ENCODE measurements around the gene DAZAP2. TPM values are rescaled to one million over a fixed set of nuclear protein-coding genes. Genes with fewer than 3 reads are reported as not detected.

DAZAP2 gene
- total RNA-seq, 2 experiments from 2014 or later: 292 to 310 TPM

DNA sequence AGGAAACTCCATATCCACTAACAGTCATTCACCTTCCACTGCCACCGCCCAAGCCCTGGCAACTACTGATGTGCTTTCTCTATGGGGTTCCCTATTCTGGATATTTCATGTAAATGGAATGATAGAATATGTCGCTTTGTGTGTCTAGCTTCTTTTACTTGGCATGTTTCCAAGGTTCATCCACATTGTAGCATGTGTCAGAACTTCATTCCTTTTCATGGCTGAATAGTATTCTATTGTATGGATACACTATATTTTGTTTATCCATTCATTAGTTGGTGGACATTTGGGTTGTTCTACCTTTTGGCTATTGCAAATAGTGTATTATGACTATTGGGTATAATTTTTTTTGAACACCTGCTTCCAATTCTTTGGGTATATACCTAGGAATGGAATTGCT, 29.4 kb upstream of the DAZAP2 start:
- Mint-ChIP-seq H3K27ac (no peak overlapping the region), H3K36me3 (ENCODE audit: low read depth) (peaks cover 25% of the 10 kb centered on the region)
- intact Hi-C loops (cut with DNase I, micrococcal nuclease): no loop called here

DNA sequence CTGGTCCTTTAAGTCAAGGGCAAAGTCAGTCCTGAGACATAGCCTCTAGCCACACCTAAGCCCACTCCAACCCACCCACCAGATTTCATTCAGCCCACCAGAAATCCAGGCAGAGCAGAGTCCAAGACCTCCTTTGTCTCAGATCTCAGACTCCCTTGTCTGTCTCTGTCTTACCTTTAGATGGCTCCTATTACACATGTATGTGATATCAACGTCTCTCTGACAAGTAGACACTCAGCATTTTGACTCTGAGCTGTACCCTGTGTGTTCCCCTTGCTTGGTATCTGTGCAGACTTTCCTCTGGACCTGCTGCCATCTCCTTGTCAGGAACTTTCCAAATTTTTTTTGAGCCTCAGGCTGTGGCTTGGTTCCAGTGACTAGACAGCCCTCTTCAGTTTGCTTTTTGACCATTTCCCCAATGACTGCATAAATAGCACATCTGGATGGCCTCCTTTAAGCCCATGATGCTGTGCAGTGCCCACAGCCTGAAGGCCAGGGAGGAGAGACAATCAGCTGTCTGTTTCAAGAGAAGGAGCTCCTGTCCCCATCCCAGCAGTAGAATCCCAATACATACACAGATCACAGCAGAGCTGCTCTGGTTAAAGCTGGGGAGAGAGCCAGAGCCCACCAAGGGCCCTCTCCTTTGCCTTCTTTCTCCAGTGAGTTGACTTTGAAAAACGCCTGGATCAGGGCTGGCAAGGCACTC, 27.8 kb upstream of the DAZAP2 start:
- ChIA-PET POLR2A (interaction anchor here (1.9 kb wide), 1 partner anchor 28 kb away, joined by 6 read pairs; the partner anchor contains the start of gene DAZAP2), CTCF (interaction anchor here (1.3 kb wide), 1 partner anchor 15 kb away, joined by 3 read pairs; no protein-coding TSS in a partner anchor)
- TF ChIP-seq, protein P1, sequence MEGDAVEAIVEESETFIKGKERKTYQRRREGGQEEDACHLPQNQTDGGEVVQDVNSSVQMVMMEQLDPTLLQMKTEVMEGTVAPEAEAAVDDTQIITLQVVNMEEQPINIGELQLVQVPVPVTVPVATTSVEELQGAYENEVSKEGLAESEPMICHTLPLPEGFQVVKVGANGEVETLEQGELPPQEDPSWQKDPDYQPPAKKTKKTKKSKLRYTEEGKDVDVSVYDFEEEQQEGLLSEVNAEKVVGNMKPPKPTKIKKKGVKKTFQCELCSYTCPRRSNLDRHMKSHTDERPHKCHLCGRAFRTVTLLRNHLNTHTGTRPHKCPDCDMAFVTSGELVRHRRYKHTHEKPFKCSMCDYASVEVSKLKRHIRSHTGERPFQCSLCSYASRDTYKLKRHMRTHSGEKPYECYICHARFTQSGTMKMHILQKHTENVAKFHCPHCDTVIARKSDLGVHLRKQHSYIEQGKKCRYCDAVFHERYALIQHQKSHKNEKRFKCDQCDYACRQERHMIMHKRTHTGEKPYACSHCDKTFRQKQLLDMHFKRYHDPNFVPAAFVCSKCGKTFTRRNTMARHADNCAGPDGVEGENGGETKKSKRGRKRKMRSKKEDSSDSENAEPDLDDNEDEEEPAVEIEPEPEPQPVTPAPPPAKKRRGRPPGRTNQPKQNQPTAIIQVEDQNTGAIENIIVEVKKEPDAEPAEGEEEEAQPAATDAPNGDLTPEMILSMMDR (IDR thresholded peaks at IDR 0.05): no peak
- no peaks in the 10 kb centered on the region for H3K9me3 ChIP-seq (ENCODE audit: control insufficient read depth in 1 of 2, insufficient read depth in 1 of 2, low read length in 2 of 2)
- no peak overlapping the region for H3K27ac ChIP-seq (ENCODE audit: low read depth in 1 of 2, low read length in 2 of 2)
- H3K4me1 ChIP-seq (ENCODE audit: insufficient read depth, low read length): no peaks in the 10 kb centered on the region
- intact Hi-C loops (cut with DNase I, micrococcal nuclease): loop anchor here in 1 of 2 experiments (10.0 kb wide), 1 partner anchor 54 kb away; no protein-coding TSS in a partner anchor
- H3K27ac Mint-ChIP-seq: no peak overlapping the region
- peaks cover 9% of the 10 kb centered on the region for H3K36me3 ChIP-seq (ENCODE audit: insufficient read depth, low read length)
- no peak overlapping the region for H3K4me3 ChIP-seq (ENCODE audit: low read length)
- peaks cover 5% of the 10 kb centered on the region for H3K4me1 Mint-ChIP-seq (ENCODE audit: low read depth)
- no peaks in the 10 kb centered on the region for H3K27me3 ChIP-seq (ENCODE audit: control insufficient read depth in 1 of 2, insufficient read depth in 2 of 2, low read length in 2 of 2)
- H3K36me3 Mint-ChIP-seq (ENCODE audit: low read depth): peaks cover 29% of the 10 kb centered on the region
- DNase-seq (no peak), ATAC-seq (ENCODE audit: poor library complexity) (no peak)
- H3K27me3 Mint-ChIP-seq: no peaks in the 10 kb centered on the region
- H3K4me3 Mint-ChIP-seq: no peak overlapping the region
- no peaks in the 10 kb centered on the region for H3K9me3 Mint-ChIP-seq

More for the DNA sequence above, 29.4 kb upstream of the DAZAP2 start:
- H3K9me3 Mint-ChIP-seq: no peaks in the 10 kb centered on the region
- no peaks in the 10 kb centered on the region for H3K9me3 ChIP-seq (ENCODE audit: control insufficient read depth in 1 of 2, insufficient read depth in 1 of 2, low read length in 2 of 2)
- peaks cover 5% of the 10 kb centered on the region for H3K4me1 Mint-ChIP-seq (ENCODE audit: low read depth)
- no peaks in the 10 kb centered on the region for H3K4me1 ChIP-seq (ENCODE audit: insufficient read depth, low read length)
- DNase-seq (no peak), ATAC-seq (ENCODE audit: poor library complexity) (no peak)
- CTCF ChIA-PET: no interaction called here
- H3K4me3 Mint-ChIP-seq: no peak overlapping the region
- TF ChIP-seq, protein P1 (IDR thresholded peaks at IDR 0.05): no peak
- no peak overlapping the region for H3K27ac ChIP-seq (ENCODE audit: low read depth in 1 of 2, low read length in 2 of 2)
- no peak overlapping the region for H3K4me3 ChIP-seq (ENCODE audit: low read length)
- no peaks in the 10 kb centered on the region for H3K27me3 ChIP-seq (ENCODE audit: control insufficient read depth in 1 of 2, insufficient read depth in 2 of 2, low read length in 2 of 2)
- POLR2A ChIA-PET: interaction anchor here (0.8 kb wide), 1 partner anchor 8 kb away, joined by 3 read pairs; no protein-coding TSS in a partner anchor
- peaks cover 9% of the 10 kb centered on the region for H3K36me3 ChIP-seq (ENCODE audit: insufficient read depth, low read length)
- no peaks in the 10 kb centered on the region for H3K27me3 Mint-ChIP-seq

DNA sequence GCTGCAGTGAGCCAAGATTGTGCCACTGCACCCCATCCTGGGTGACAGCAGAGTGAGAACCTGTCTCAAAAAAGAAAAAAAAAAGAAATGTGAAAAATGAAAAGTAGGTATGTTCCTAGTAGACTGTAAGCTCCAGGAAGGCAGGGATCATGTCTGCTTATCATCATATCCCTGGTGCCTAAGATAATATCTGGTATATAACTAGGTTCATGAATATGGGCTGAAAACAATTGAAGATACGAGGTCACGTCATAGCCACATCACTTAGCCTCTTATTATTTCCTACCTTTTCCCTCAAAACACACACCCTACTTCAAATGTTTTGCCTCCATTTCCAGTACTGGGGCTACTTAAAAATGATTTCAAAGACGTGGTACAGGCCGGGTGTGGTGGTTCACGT, 23.7 kb upstream of the DAZAP2 start:
- Mint-ChIP-seq H3K4me3 (peak overlapping the region; percentile 56), H3K27ac (peak overlapping the region; percentile 95), H3K9me3 (no peaks in the 10 kb centered on the region), H3K27me3 (no peaks in the 10 kb centered on the region), H3K4me1 (ENCODE audit: low read depth) (peaks cover 34% of the 10 kb centered on the region), H3K36me3 (ENCODE audit: low read depth) (peaks cover 22% of the 10 kb centered on the region)
- DNase-seq (no peak), ATAC-seq (ENCODE audit: poor library complexity) (no peak)
- Histone ChIP-seq H3K4me3 (ENCODE audit: low read length) (no peak overlapping the region), H3K27me3 (ENCODE audit: control insufficient read depth in 1 of 2, insufficient read depth in 2 of 2, low read length in 2 of 2) (no peaks in the 10 kb centered on the region), H3K4me1 (ENCODE audit: insufficient read depth, low read length) (peaks cover 16% of the 10 kb centered on the region), H3K9me3 (ENCODE audit: control insufficient read depth in 1 of 2, insufficient read depth in 1 of 2, low read length in 2 of 2) (no peaks in the 10 kb centered on the region), H3K36me3 (ENCODE audit: insufficient read depth, low read length) (peaks cover 9% of the 10 kb centered on the region), H3K27ac (ENCODE audit: low read depth in 1 of 2, low read length in 2 of 2) (no peak overlapping the region)
- ChIA-PET CTCF (interaction anchor here (0.5 kb wide), 1 partner anchor 202 kb away, joined by 4 read pairs; no protein-coding TSS in a partner anchor), POLR2A (interaction anchor here (5.1 kb wide), 1 partner anchor 25 kb away, joined by 221 read pairs; the partner anchor contains the start of gene DAZAP2)
- intact Hi-C loops (cut with DNase I, micrococcal nuclease): loop anchor here (5.0 to 10.0 kb wide), 4 partner anchors 43 to 168 kb away; partner anchors contain the start of genes CSRNP2 (in 1 of the 2), LETMD1 (in 1 of the 2) and TFCP2 (in 1 of the 2)
- TF ChIP-seq, protein P1 (IDR thresholded peaks at IDR 0.05): no peak
